CD4-positive, alpha-beta T cell treated with Interleukin-15 for 1 hour (primary cell): ENCODE results near the gene TRMO.

Experiments used
- DNase-seq: peaks from one replicate; pipeline ENCODE4 v3.0.0-alpha.2; 2020

The TRMO gene

DNA sequence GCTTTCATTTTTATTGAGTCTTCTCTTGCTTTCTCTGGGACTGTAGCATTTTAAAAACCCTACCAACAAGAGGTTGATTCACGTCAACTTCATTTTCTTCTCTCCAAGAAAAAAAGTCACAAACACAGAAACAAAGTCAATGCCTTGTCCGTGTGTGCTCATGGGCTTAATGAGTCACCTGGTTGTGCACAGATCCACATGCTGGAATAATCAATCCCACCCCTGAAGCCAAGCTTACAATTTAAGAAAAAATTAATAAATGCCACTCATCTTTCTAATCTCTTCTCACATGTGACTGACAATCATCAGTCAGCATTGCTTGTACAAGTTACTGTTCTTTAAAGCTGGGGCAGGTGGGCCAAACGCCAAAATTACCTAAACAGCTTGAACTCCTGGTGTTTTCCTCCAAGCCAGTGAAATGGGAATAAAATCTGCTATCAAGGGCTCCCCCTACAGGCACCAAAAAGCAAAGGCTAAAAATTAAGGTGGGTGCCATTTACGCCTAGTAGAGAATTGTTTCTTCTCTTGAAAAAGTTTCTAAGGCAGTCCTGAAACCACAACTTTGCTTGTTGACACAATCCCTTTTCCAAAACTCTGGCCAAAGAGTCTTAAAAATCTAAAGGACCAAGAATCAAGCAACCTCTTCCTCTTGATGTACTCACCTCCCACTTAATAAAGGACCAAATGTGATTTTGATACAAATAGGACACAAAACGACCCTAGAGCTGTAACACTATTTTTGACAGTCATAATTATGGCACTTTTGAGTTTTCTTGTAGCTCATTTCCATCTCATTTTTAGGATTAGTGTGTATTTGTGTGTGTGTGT, 21.3 kb downstream of the TRMO start:
- DNase-seq, result no peak

DNA sequence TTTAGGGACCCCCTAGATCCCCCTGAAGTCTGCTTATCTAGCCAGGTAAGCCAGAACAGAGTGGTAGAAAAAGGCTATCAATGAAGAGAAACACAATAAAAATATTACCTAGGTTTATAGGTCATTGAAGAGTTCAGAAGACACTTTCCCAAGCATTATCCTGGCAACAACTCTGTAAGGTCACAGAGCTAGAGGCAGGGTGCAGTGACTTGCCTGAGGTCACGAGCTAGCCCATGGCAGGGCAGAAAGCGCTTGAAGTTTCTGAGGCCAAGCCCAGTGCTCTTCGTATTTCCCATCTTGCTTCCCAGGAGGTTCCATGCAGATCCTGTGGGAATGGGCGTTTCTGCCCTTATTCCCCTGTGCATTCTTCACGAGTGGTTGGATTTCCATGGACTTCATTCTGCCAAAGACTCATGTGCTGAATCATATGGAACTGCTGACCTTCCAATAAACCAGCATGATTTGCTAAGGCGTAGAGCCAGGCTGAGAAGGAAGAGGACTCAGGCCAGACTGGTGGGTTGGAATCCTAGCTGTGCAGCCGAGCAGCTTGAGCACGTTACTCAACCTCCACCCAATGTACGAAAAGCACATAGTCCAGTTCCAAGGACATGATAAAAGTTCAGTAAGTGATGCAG, 22.1 kb downstream of the TRMO start:
- no peak for DNase-seq

DNA sequence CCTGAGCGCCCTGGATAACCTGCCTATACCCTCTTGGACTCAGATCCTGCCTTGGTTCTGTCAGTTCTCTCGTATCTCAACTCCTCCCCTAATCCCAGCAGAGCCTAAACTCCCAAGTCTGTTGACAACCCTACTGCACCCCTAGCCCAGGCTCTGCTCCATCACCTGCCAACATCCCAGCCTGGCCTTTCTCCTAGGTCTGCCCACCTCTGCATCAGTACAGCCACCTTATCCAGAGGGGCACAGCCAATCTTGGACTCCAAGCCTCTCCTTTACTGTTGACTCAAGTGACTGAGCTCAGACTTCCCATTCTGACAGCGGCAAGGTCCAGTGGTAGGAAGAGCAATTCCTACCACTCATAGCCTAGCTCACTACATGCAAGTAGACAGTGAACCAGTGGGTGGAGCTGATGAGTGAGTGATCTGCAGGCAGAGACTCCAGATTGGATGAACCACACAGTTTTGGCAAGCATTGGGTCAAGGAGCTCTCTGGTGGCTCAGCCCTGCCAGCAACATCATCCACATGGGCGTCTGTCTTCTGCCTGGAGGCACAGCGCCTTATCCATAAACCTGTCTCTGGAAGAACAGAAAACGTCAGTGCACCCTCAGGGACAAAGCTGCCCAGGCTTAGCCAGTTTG, 26.5 kb downstream of the TRMO start:
- DNase-seq, result no peak

DNA sequence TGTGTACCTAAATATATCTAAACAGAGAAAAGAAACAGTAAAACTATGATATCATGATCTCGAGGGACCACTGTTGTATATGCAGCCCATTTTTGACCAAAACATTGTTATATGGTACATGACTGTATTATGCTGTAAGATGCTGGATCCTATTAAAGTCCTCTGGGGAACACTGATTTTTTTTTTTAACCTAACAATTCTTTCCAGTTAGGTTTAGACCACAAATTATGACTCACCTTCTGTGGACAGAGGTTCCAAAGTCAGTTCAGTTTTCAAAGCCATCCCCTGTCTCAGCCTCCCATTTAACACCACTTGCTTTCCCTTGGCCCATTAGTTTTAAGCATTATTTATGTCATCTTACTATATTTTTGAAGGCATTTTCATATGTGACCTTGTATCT, 27.1 kb downstream of the TRMO start:
- no peak for DNase-seq

DNA sequence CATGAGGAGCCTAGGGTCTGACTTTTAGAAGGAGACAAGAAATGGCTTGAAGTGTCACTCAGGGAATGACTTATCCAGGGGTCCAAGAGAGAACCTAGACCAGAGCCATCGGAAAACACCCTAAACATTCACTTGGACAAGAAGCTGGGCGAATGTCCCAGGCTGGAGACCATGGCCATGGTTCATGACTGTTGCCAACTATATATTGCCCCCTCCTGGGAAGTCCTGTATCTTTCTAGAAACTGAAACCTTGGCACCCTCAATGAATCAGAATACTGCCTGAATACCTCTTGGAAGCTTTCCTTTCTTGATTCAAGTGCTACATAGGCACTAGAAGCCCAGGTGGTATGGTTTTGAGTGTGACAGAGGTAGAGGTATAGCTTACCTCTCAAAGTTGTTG, 29.9 kb downstream of the TRMO start:
- no peak for DNase-seq

DNA sequence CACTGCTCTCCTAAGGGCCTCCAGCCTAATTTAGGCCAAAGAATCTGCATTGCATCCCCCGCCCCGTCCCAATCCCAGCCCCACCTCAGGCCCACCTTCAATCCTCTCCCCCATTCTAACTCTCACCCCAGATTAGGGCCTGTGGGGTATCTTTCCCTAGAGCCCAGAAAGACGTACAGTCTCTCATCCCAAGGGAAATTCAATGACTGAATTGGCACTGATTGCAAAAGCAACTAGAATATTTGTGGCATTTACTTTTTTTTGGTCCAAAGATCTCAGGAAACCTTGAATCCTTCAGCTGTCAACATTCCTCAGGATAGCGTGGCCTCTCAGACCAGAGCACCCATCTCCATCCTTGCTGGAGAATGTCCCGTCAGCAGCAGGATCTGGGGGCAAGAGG, 30.6 kb downstream of the TRMO start:
- DNase-seq, result no peak

DNA sequence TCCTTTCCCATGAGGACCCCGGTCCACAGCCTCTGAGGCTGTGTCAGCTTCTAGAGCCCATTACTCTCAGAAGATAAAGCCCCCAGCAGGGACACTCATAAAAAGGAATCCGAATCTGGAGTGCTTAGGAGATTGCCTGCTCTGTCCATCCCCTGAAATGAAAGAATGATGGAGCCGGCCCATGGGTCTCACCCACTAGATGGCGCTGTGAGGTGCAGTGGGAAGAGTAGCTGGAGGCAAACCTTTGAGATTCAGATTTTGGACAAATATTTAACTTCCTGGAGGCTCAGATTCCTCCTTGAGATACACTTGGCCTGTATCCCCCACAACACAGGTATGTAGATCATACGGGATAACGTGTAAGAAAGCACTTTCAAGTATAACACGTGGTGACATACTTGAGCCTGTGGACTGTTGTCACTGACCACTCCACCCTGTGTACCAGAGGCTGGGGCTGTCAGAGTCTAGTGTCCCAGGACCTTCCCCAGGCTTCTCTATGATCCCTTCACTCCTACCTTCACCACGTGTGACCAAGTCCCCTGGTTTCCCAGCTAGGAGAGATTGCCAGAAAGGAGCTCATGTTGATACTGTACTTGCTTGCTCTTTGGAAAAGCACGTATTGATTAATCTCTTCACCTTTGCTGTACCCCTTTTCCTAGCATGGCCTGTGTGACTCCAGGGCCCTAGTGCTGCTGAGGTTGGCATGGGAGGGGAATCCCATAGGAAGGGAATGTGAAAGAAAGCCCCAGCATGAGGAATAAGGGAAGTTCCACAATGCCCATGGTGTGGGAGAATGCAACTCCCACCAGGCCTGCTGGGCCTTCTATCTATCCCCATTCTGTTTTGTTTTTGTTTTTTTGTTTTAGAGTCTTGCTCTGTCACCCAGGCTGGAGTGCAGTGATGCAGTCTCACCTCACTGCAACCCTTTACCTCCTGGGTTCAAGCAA, 32.1 kb downstream of the TRMO start:
- peak; percentile 35 for DNase-seq

DNA sequence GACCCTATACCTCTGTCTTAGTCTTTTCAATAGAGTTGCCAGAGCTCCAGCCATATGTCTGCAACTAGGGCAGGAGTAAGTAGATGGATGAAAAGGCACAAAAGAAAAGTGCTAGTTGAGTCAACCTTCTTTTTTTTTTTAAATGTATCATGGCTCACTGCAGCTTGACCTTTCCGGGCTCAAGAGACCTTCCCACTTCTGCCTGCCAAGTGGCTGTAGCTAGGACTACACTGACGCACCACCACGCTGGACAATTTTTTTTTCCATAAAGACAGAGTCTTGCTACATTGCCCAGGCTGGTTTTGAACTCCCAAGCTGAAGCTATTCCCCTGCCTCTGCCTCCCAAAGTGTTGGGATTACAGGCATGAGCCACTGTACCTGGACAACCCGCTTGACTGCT, 42.0 kb downstream of the TRMO start:
- no peak for DNase-seq

DNA sequence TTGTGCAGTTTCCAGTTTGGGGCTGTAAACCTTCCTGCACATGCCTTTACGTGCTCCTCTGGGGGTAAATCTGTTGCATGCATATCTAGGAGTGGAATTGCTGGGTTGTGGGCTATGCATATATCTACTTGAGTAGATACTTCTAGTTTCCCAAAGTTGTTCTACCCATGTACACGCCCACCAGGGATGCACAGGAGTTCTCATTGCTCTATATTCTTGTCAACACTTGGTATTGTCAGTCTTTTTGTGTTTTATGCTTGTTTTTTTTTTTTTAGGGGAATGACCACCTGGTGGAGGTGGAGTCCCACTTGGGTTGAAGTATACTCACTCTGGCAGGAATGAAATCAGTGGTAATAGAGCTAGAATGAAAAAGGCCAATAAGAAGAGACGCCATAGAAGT, 46.2 kb downstream of the TRMO start:
- DNase-seq, result no peak

DNA sequence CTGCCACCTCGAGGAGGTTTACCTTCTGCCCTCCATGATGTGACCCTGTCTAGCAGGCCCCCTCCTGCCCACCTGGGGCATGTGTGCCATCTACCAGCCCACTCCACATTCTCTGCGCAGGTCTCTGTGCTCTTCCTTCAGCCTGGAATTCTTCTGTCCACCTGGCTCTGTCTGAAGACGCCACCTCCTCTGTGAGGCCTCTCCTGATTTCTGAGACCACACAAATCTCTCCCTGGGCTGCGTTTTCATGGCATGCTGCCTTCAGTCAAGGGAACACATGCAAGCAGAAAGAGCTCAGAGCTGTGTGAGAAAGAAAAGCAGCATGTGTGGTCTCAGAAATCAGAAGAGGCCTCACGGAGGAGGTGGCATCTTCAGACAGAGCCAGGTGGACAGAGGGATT, 47.2 kb downstream of the TRMO start:
- no peak for DNase-seq

DNA sequence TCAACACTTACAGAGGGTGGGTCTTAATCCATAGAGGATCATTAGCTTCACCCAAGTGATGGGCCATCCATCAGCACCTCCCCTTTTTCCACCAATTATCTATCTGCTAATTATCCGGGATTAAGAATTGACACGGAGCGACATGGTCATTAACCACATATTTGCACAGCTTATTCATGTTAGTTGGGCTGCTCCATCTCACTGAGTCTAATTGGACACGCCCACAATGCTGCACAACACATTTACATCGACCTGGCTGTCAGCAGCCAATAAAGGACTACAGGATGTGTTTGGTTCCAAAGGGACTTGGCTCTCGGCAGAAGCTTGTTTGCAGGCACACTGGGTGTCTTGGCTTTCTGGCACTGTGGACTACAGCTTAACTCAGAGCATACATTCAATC, 47.7 kb downstream of the TRMO start:
- no peak for DNase-seq

DNA sequence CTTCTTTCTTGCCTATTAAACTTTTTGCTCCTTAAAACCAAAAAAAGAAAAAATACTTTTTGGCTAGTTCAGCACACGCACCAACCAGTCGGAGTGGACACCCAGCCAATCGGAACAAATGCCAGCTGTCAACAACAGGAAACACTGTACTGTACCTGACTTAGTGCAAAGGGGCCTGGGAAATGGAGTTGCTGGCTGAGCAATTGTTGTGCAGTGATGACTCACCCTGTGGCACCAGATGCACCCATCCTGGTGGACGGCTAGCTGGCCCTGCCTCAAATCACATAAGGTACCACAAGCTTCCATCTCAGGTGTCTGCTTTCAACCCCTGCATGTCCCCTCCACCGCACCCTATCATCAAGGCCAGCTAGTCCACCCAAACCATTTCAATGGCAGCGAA, 48.4 kb downstream of the TRMO start:
- no peak for DNase-seq

DNA sequence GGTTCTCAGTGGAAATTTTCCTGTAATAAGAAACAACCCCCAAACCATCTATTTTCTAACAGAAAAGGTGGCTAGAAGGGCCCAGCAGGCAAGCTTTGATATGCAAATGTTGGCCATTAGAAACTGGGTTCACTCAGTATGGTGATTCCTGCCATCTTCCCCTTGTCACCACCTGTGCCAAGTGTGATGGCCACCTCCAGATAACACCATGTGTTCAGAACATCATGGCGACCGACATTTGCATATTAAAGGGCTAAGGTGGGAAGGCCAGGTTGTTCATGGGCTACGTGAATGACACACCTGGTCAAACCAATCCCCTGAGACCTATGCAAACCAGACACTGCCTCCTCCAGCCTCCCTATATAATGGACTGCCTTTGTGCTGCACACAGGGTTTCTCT, 48.9 kb downstream of the TRMO start:
- no peak for DNase-seq

DNA sequence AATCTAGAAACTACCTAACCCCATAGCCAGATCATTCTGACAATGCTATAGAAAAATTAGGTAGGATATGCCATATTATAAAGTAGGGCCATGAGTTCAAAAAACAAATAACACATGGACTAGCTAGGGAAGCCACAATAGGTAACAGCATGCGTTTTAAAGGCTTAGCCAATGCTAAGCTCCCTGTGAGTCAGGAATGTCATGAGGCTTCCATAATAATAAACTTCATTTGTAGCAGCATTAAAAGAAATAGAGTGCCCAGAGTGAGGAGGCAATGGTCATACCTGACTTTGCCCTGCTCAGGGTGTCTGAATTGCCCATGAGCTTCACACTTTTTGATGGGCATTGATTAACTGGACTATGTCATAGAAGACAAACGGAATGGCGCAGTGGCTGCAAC, 53.4 kb downstream of the TRMO start:
- DNase-seq, result no peak

DNA sequence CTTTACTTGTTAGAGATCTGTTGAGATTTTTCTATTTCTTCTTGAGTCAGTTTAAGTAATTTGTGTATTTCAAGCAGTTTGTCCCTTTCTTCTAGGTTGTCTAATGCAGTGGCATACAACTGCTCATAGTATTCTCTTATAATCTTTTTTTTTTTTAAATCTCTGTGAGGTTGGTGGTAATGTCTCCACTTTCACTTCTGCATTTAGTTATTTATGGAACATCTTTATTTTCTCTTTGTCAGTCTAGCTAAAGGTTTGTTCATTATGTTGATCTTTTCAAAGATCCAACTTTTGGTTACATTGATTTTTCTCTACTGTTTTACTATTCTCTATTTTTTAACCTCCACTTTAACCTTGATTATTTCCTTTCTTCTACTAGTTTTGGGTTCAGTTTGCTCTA, 55.5 kb downstream of the TRMO start:
- no peak for DNase-seq

DNA sequence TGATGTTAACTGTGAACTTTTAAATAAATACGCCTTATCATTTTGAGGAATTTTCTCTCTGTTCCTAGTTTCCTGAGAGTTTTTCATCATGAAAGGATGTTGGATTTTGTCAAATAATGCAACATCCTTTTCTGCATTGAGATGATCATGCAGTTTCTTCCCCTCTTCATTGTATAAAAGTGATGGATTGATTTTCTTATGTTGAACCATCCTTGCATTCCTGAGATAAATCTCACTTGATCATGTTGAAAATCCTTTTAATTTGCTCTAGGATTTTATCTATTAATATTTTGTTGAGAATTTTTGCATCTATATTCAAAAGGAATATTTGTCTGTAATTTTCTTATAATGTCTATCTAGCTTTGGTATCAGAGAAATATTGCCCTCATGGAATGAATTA, 56.0 kb downstream of the TRMO start:
- DNase-seq, result no peak

DNA sequence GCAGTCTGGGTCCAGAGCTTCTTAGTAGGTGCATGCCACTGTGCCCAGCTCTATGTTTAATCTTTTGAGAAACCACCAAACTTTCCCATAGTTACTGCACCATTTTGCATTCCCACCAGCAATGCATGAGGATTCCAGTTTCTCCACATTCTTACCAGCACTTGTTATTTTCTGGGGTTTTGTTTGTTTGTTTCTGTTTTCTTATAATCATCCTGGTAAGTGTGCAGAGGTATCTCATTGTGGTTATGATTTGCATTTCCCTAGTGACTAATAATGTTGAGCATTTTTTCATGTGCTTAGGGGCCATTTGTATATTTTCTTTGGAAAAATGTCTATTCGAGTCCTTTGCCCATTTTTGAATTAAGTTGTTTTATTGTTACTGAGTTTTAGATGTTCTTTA, 57.9 kb downstream of the TRMO start:
- DNase-seq, result no peak

DNA sequence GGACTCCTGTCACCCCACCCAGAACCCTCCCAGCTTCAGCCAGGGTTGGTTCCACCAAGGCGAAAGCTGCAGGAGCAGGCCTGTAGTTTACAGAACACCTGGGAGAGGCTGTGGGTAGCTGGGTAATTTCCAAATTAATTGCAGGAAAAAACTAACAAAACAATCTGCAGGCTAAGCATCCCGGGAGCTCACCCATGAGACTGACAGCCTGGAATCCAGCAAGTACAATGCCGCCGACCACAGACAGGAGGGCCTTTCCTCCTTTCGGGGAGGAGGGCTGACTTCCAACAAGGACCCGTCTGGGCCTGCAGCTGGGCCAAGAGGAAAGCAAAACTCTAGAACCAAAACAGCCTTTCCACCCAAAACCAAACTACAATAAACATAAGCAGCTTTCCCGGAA, 59.0 kb downstream of the TRMO start:
- DNase-seq, result no peak

DNA sequence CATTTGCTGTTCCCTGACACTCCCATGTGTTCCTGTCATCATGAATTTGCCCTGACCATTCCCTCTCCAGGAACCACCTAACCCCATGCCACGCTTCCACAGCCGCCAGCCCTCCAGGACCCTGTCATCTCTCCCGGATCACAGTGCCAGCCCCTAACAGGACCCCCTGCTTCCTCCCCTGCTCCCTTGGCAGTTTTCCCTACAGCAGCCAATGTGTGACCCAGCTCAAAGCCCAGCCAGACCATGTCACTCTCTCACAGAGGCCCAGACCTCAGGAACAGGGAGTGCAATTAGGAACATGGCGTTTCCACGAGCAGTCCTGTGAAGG, 61.2 kb downstream of the TRMO start:
- no peak for DNase-seq

DNA sequence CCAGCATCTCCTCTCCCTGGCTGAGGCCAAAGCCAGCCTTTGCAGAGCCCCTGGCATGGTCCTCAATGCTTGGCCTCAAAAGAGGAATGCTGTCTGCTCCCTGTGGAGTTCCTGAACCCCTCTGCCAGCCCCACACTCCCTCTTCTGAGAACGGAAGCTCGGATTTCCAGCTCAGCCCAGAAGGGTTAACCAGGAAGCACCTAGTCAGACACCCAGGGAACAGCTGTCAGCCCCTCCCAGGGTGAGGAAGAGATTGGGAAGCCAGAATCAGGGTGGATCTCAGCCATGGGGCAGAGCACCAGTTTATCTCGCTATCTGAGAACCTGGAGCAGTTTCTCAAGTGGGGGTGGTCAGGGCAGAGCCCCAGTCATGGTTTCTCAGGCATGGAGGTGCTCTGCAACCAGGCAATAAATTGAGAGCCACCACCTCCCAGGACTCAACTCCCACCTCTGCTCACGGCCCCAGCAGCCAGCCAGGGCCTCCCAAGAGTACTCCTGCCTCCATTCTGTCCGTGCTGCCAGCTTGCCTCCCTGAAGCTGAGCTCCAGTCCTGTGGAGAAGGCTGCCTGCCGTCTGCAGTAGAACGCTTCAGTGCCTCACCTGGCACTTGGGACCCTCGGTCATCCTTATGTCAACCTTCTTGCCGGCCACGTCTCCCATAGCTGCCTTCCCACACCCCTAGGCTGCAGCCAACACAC, 61.7 kb downstream of the TRMO start:
- DNase-seq, result no peak

DNA sequence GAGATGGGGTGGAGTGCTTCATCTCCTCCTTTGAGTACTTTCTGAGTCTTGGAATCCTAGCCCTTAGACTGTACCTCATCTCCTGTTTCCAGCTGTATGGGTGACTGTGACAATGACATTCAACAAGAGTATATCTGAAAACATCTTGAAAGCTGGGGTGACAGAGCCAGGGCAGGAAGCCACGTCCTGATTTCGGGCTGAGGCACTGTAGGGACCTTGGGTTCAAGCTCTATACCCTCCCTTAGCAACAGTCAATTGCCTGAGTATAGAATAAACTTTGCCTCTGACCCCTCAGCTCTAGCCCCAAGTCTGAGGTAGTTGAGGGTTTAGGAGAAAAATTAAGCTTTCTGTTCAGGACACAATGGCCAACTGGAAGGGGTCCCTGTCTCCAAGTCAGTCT, 63.0 kb downstream of the TRMO start:
- DNase-seq, result no peak

DNA sequence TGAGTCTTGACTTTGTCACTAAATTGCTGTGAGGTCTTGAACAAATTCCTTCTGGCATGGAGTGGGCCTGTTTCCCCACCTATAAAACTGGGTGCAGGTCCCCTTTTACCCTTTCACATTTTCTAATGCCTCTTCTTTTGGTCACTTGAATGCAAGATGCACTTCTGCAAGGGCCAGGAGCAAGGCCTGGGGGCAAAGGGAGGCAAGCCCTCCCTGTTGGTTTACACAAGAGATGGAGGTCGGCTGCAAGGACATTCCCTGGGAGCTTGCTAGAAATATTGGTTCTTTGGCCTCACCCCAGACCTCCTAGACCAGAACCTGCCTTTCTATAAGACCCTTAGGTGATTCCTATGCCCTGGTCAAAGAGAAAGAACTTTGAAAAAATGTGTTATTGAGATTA, 63.5 kb downstream of the TRMO start:
- DNase-seq, result no peak

DNA sequence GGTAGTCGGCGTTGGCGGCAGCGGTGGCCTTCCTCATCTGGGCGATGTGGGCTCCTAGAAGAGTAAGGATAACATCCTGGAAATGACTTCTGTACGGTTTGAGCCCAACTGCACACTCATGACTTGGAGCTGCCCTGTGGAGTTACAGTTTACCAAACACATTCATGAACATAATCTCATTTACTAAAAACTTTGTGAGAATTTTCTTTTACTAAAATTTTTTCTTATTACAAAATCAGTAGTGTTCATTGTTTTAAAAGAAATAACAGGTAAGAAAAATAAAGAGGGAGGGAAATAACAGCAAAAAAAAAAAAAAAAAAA, 63.9 kb downstream of the TRMO start:
- DNase-seq, result no peak
